Umbilical cord (tissue), 2 donors: ENCODE data around the gene TMC1. TPM values are rescaled to one million over a fixed set of nuclear protein-coding genes. Genes with fewer than 3 reads are reported as not detected.

ENCODE experiments used
- DNase-seq: peaks from one replicate; pipeline ENCODE4 v3.0.0-alpha.2; 2015; ENCODE audit warnings: low spot score
- total RNA-seq: library from RNA; depleted of rRNA; stranded (reverse); fragments of >200 nt; gene quantifications from one replicate; pipeline ENCODE4 v1.2.3, GENCODE V29; 2014; ENCODE audit warnings: low replicate concordance; ENCODE audit not compliant: insufficient read depth

TMC1 gene
- total RNA-seq, 1 donor from 2014 or later, result 0.96 TPM

- DNase-seq, result peak; percentile 24
Observed at GRCh38 chr9:72863456-72864094, 342.2 kb downstream of the TMC1 start.

GRCh38 chr9:72864327-72864726 is 342.9 kb downstream of the TMC1 start:
- no peak for DNase-seq

- DNase-seq, result peak; percentile 47
Observed at GRCh38 chr9:72871685-72872084, 350.3 kb downstream of the TMC1 start.

GRCh38 chr9:72872718-72873117 is 351.3 kb downstream of the TMC1 start:
- DNase-seq, result no peak

- DNase-seq, result no peak
Observed at GRCh38 chr9:72873456-72873855, 352.0 kb downstream of the TMC1 start.

- DNase-seq, result no peak
Observed at GRCh38 chr9:72874344-72874743, 352.9 kb downstream of the TMC1 start.

GRCh38 chr9:72875221-72875620 is 353.8 kb downstream of the TMC1 start:
- no peak for DNase-seq

- no peak for DNase-seq
Observed at GRCh38 chr9:72880821-72881220, 359.4 kb downstream of the TMC1 start.

- DNase-seq, result no peak
Observed at GRCh38 chr9:72882117-72882775, 360.8 kb downstream of the TMC1 start.

- DNase-seq, result no peak
Observed at GRCh38 chr9:72883875-72884274, 362.5 kb downstream of the TMC1 start.

- no peak for DNase-seq
Observed at GRCh38 chr9:72884508-72884907, 363.1 kb downstream of the TMC1 start.

Other genes starting within 250 kb of the TMC1 start
- 134 TPM for gene ZFAND5, start 156.4 kb upstream of the TMC1 start, total RNA-seq